K562 (cell line): ENCODE results near the gene LMOD1. TPM values are rescaled to one million over a fixed set of nuclear protein-coding genes. Genes with fewer than 3 reads are reported as not detected.

Experiments used
- ATAC-seq: fragments of 200-7000 bp; cut with Tn5 transposase; 3 replicates; pipeline ENCODE4 v1.9.1; 2020; ENCODE audit warnings: moderate library complexity
- BruUV-seq: library from RNA; stranded (reverse); fragments of 400-500 nt; replicated peaks from 2 replicates; lab custom pipeline; 2021; lab: Mats Ljungman, UMichigan
- CTCF ChIA-PET: fragments of 300-600 bp; formaldehyde crosslinking; extraction: SDS; loops from one replicate; lab custom pipeline; 2021; ENCODE audit warnings: low intra/inter-chr PET ratio; lab: Yijun Ruan, JAX
- POLR2A ChIA-PET: fragments of 300-600, 350-650 bp; sonication (Branson Sonifier 250); formaldehyde crosslinking; extraction: SDS; loops from one replicate; lab custom pipeline; 2021; ENCODE audit warnings: antibody characterized with exemption, inconsistent platforms; lab: Yijun Ruan, JAX
- DNase-seq, 4 experiments: peaks; one replicate each; pipeline versions ENCODE4 v3.0.0 to v3.0.0-alpha.2; 2011 to 2018; ENCODE audit warnings: low spot score in 3 of 4, mixed read lengths in 3 of 4; ENCODE audit errors: extremely low read depth in 1 of 4
- FAIRE-seq: peaks from 2 replicates; lab custom pipeline; 2011; peaks lifted over from hg19 to GRCh38; lab: Jason Lieb, UNC
- H2AFZ ChIP-seq: 2 replicates; pipeline ENCODE4 v1.6.0; 2011; ENCODE audit warnings: low read depth, low read length, control low read depth, inconsistent platforms
- H3K27ac ChIP-seq: fragments of 200-600 bp; 3 replicates; pipeline ENCODE4 v1.8.0; 2011; ENCODE audit warnings: low read depth, mild to moderate bottlenecking, control low read depth, inconsistent platforms, low read length, moderate library complexity, mixed read lengths; ENCODE audit errors: extremely low read depth
- H3K27me3 ChIP-seq, 2 experiments: fragments of 300-600 bp in 1 of 2; 2 replicates in 1 of 2; 3 replicates in 1 of 2; pipeline versions ENCODE4 v1.6.0 to v1.8.0; 2011; ENCODE audit warnings: inconsistent platforms in 2 of 2, low read length in 2 of 2, mild to moderate bottlenecking in 1 of 2, mixed read lengths in 1 of 2, moderate library complexity in 1 of 2; ENCODE audit not compliant: control insufficient read depth in 2 of 2, insufficient read depth in 2 of 2
- H3K36me3 ChIP-seq: fragments of 300-600 bp; 3 replicates; pipeline ENCODE4 v1.8.0; 2011; ENCODE audit warnings: mild to moderate bottlenecking, low read length, inconsistent platforms; ENCODE audit not compliant: control insufficient read depth, insufficient read depth
- H3K4me1 ChIP-seq, 2 experiments: fragments of 200-600 bp in 1 of 2; replicated peaks in 1 of 2; 2 replicates in 1 of 2; 3 replicates in 1 of 2; pipeline versions ENCODE4 v1.5.1 to v1.8.0; 2011; ENCODE audit warnings: inconsistent platforms in 2 of 2, low read length in 2 of 2, mild to moderate bottlenecking in 1 of 2, mixed read lengths in 1 of 2, moderate library complexity in 1 of 2; ENCODE audit not compliant: control insufficient read depth in 2 of 2, insufficient read depth in 2 of 2
- H3K4me2 ChIP-seq: 2 replicates; pipeline ENCODE4 v1.6.1; 2011; ENCODE audit warnings: low read length, control low read depth, inconsistent platforms, mixed read lengths; ENCODE audit not compliant: insufficient read depth
- H3K4me3 ChIP-seq: fragments of 200-600 bp; sonication (generic), shearing (Covaris generic); 2 replicates; pipeline ENCODE4 v1.5.1; 2016; ENCODE audit warnings: control low read depth, inconsistent platforms
- H3K79me2 ChIP-seq: fragments of 200-600 bp; 3 replicates; pipeline ENCODE4 v1.8.0; 2011; ENCODE audit warnings: low read length, inconsistent platforms; ENCODE audit not compliant: control insufficient read depth, insufficient read depth
- H3K9ac ChIP-seq, 2 experiments: 2 replicates each; pipeline versions ENCODE4 v1.6.0 to v1.6.1; 2011; ENCODE audit warnings: low read depth in 2 of 2, low read length in 2 of 2, control low read depth in 1 of 2, inconsistent platforms in 1 of 2, mild to moderate bottlenecking in 1 of 2, mixed read lengths in 1 of 2; ENCODE audit not compliant: insufficient read depth in 1 of 2
- H3K9me1 ChIP-seq: one replicate; pipeline ENCODE4 v1.6.0; 2011; ENCODE audit warnings: inconsistent platforms, mild to moderate bottlenecking, low read length, moderate library complexity; ENCODE audit not compliant: control insufficient read depth, insufficient read depth
- H3K9me3 ChIP-seq: replicated peaks from 2 replicates; pipeline ENCODE4 v1.5.1; 2011; ENCODE audit warnings: low read depth, low read length, inconsistent platforms; ENCODE audit not compliant: control insufficient read depth, insufficient read depth
- H4K20me1 ChIP-seq: replicated peaks from 2 replicates; pipeline ENCODE4 v1.6.1; 2011; ENCODE audit warnings: low read length, inconsistent platforms, mixed read lengths; ENCODE audit not compliant: control insufficient read depth, insufficient read depth
- ERF ChIP-seq: fragments of 450-650 bp; formaldehyde crosslinking; IDR thresholded peaks from 2 replicates; pipeline ENCODE4 v1.4.0; 2020; ENCODE audit warnings: mild to moderate bottlenecking, mixed read lengths
- HDGF ChIP-seq: fragments of 450-650 bp; IDR thresholded peaks from 2 replicates; pipeline ENCODE4 v1.6.1; 2016
- MYC ChIP-seq, 2 experiments: fragments of 250-450 bp in 1 of 2; sonication (Bioruptor Pico) in 1 of 2; IDR thresholded peaks; 2 replicates each; pipeline versions ENCODE4 v1.5.1 to v1.6.1; 2012 to 2021; ENCODE audit warnings: low read depth in 2 of 2, borderline replicate concordance in 1 of 2, improper control_type of control experiment in 1 of 2, low read length in 1 of 2, mild to moderate bottlenecking in 1 of 2, moderate library complexity in 1 of 2
- POLR3G ChIP-seq: IDR thresholded peaks from 2 replicates; pipeline ENCODE4 v1.6.1; 2011; ENCODE audit not compliant: insufficient read length, insufficient replicate concordance; ENCODE audit errors: extremely low read depth
- SAFB ChIP-seq: fragments of 200-400 bp; formaldehyde crosslinking; IDR thresholded peaks from 2 replicates; pipeline ENCODE4 v1.6.1; 2017; ENCODE audit warnings: low read depth, low read length, borderline replicate concordance
- SMARCB1 ChIP-seq: IDR thresholded peaks from 2 replicates; pipeline ENCODE4 v1.6.1; 2011; ENCODE audit warnings: improper control_type of control experiment, low read depth; ENCODE audit not compliant: insufficient read length
- STAT5B ChIP-seq: fragments of 250-450 bp; sonication (Bioruptor Pico); IDR thresholded peaks from 2 replicates; pipeline ENCODE4 v1.8.0; 2021; ENCODE audit warnings: mild to moderate bottlenecking, inconsistent platforms
- TEAD2 ChIP-seq: fragments of 450-650 bp; IDR thresholded peaks from 2 replicates; pipeline ENCODE4 v1.6.1; 2016; ENCODE audit warnings: missing genetic modification characterization, control low read depth, missing compliant biosample characterization
- ZNF133 ChIP-seq: fragments of 250-450 bp; sonication (Bioruptor Pico); IDR thresholded peaks from 2 replicates; pipeline ENCODE4 v1.4.0; 2020; ENCODE audit warnings: mild to moderate bottlenecking
- ZNF785 ChIP-seq: fragments of 250-450 bp; sonication (Bioruptor Pico); IDR thresholded peaks from 2 replicates; pipeline ENCODE4 v1.4.0; 2020; ENCODE audit warnings: mild to moderate bottlenecking
- WGBS: fragments of 100-300 bp; shearing (Covaris generic); methylation state at CpG from one replicate; pipeline ENCODE4 v1.1.6; 2016; ENCODE audit warnings: low coverage, mixed read lengths; ENCODE audit not compliant: insufficient coverage; ENCODE audit errors: missing lambda C conversion rate; 5-methylcytosine and 5-hydroxymethylcytosine counted together
- in situ Hi-C: fragments of 300-500 bp; cut with MboI; formaldehyde crosslinking; loops from 4 replicates; pipeline ENCODE4 v1.15.0; 2018; ENCODE audit warnings: inconsistent platforms, mixed read lengths
- intact Hi-C: fragments of 100-400 bp; cut with micrococcal nuclease; formaldehyde crosslinking; loops from 2 replicates; pipeline ENCODE4 v1.14.2; 2022
- polyA plus RNA-seq, 8 experiments: library from polyadenylated mRNA; depleted of rRNA in 4 of 8; stranded (reverse) in 5 of 8; unstranded in 3 of 8; fragments of >200 nt; fragmentation: Nextera tagmentation in 2 of 8; fragmentation: Illumina TruSeq in 1 of 8; extraction: Ambion mirVana in 2 of 8; extraction: Trizol in 1 of 8; gene quantifications; 2 replicates each; pipeline versions ENCODE4 v1.2.1 to v1.2.3, GENCODE V29; 2011 to 2014; ENCODE audit warnings: inconsistent platforms in 1 of 8, missing spikeins in 1 of 8
- total RNA-seq, 7 experiments: library from RNA; depleted of rRNA in 6 of 7; stranded (reverse); fragments of >200 nt in 6 of 7; fragmentation: Illumina TruSeq in 2 of 7; extraction: Trizol in 2 of 7; gene quantifications; 2 replicates each; pipeline versions ENCODE4 v1.2.1 to v1.2.3, GENCODE V29; 2011 to 2021; ENCODE audit warnings: low replicate concordance in 1 of 7
- TF ChIP-seq, protein P1 (sequence below): fragments of 450-650 bp; IDR thresholded peaks from 2 replicates; pipeline ENCODE4 v1.7.1; 2018; ENCODE audit warnings: mild to moderate bottlenecking, low read depth; ENCODE audit not compliant: partially characterized antibody
- TF ChIP-seq, protein P2 (sequence below): sonication (generic); formaldehyde crosslinking; IDR thresholded peaks from 2 replicates; pipeline ENCODE4 v1.8.0; 2023; ENCODE audit warnings: mild to moderate bottlenecking, missing genetic modification reagents
- TF ChIP-seq, protein P3 (sequence below): fragments of 450-650 bp; formaldehyde crosslinking; IDR thresholded peaks from 2 replicates; pipeline ENCODE4 v1.4.0; 2022; ENCODE audit warnings: missing genetic modification characterization

The LMOD1 gene
- total and polyA plus RNA-seq, 9 of the 15 experiments (the other 6 are each of a cell fraction or from before 2014, with no cell fraction given): 0.03 to 0.54 (median 0.38) TPM; not detected in 1

DNA sequence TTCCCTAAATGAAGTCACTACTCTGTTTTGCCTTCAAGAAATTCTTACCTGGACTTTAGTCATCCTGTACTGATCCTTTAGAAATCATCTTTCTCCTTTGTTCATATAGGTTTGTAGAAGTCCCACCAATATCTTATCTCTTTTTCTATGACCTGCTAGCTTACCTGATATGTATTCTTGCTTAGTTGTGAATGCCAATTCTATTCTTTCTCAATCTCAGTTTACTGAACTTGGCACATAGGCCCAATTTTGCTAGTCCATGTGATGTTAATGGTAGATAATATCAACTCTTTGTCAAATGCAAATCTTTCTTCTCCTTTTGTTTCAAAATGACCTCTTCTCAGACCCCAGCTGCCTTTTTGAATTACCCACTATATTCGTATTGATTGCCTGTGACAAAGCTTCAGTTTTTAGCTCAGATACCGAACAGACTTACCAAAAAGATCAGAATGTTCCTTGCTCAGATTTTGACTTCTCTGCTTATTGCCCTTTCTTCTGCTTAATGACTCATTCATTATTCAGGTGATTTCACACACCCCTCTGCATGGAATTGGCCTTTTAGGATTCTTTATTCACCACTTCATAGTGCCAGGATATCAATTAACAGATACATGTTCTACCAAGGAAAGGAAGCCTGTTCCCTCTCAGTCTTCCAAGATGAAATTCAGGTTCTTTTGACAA, 96.8 kb downstream of the LMOD1 start (continued):
- TF ChIP-seq ERF (no peak), MYC (IDR thresholded peaks at IDR 0.05; ENCODE audit: low read depth, low read length) (no peak), MYC (CRISPR knock-in tag; IDR thresholded peaks at IDR 0.05; ENCODE audit: borderline replicate concordance, low read depth) (no peak)
- TF ChIP-seq, protein P1, sequence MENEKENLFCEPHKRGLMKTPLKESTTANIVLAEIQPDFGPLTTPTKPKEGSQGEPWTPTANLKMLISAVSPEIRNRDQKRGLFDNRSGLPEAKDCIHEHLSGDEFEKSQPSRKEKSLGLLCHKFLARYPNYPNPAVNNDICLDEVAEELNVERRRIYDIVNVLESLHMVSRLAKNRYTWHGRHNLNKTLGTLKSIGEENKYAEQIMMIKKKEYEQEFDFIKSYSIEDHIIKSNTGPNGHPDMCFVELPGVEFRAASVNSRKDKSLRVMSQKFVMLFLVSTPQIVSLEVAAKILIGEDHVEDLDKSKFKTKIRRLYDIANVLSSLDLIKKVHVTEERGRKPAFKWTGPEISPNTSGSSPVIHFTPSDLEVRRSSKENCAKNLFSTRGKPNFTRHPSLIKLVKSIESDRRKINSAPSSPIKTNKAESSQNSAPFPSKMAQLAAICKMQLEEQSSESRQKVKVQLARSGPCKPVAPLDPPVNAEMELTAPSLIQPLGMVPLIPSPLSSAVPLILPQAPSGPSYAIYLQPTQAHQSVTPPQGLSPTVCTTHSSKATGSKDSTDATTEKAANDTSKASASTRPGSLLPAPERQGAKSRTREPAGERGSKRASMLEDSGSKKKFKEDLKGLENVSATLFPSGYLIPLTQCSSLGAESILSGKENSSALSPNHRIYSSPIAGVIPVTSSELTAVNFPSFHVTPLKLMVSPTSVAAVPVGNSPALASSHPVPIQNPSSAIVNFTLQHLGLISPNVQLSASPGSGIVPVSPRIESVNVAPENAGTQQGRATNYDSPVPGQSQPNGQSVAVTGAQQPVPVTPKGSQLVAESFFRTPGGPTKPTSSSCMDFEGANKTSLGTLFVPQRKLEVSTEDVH: no peak

DNA sequence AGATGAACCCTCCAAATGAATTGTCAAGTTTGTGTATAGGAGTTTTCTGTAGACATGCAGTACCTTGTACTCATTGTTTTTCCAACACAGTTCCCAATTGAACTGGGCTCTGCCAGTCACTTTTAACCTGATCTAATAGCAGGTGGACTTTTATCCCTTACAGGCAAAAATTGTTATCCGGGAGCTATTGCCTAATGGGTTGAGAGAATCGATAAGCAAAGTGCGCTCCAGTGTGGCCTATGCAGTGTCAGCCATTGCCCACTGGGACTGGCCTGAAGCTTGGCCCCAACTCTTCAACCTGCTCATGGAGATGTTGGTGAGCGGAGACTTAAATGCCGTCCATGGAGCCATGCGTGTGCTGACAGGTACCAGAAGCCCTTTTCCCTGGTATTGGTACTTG, 98.1 kb downstream of the LMOD1 start:
- H3K4me2 ChIP-seq: no peak overlapping the region
- H2AFZ ChIP-seq: no peak overlapping the region
- ChIA-PET CTCF (no interaction called here), POLR2A (interaction anchor here (0.6 to 1.7 kb wide), 7 partner anchors 9 to 388 kb away, joined by 3 to 10 read pairs (median 4); no protein-coding TSS in a partner anchor)
- H3K36me3 ChIP-seq: peaks cover 76% of the 10 kb centered on the region
- no peak overlapping the region for H3K27ac ChIP-seq
- H3K9ac ChIP-seq: no peak overlapping the region
- no peaks in the 10 kb centered on the region for H3K9me3 ChIP-seq
- 95% methylated on average over 6 of the region's 6 CpGs for WGBS
- peaks cover 8% of the 10 kb centered on the region for H4K20me1 ChIP-seq
- no peaks in the 10 kb centered on the region for H3K9me1 ChIP-seq
- FAIRE-seq (no peak), DNase-seq (no peak), ATAC-seq (no peak)
- in situ Hi-C loops: no loop called here
- peaks cover 49% of the 10 kb centered on the region for H3K79me2 ChIP-seq
- H3K4me3 ChIP-seq: no peak overlapping the region
- no TSS peak for BruUV-seq
- no peaks in the 10 kb centered on the region for H3K4me1 ChIP-seq
- no peaks in the 10 kb centered on the region for H3K27me3 ChIP-seq
- intact Hi-C loops: no loop called here
- TF ChIP-seq ZNF785 (CRISPR knock-in tag) (no peak), ZNF133 (CRISPR knock-in tag) (no peak), STAT5B (no peak), SAFB (no peak), SMARCB1 (no peak), HDGF (no peak), POLR3G (no peak), TEAD2 (tag) (no peak)
- TF ChIP-seq, protein P2, sequence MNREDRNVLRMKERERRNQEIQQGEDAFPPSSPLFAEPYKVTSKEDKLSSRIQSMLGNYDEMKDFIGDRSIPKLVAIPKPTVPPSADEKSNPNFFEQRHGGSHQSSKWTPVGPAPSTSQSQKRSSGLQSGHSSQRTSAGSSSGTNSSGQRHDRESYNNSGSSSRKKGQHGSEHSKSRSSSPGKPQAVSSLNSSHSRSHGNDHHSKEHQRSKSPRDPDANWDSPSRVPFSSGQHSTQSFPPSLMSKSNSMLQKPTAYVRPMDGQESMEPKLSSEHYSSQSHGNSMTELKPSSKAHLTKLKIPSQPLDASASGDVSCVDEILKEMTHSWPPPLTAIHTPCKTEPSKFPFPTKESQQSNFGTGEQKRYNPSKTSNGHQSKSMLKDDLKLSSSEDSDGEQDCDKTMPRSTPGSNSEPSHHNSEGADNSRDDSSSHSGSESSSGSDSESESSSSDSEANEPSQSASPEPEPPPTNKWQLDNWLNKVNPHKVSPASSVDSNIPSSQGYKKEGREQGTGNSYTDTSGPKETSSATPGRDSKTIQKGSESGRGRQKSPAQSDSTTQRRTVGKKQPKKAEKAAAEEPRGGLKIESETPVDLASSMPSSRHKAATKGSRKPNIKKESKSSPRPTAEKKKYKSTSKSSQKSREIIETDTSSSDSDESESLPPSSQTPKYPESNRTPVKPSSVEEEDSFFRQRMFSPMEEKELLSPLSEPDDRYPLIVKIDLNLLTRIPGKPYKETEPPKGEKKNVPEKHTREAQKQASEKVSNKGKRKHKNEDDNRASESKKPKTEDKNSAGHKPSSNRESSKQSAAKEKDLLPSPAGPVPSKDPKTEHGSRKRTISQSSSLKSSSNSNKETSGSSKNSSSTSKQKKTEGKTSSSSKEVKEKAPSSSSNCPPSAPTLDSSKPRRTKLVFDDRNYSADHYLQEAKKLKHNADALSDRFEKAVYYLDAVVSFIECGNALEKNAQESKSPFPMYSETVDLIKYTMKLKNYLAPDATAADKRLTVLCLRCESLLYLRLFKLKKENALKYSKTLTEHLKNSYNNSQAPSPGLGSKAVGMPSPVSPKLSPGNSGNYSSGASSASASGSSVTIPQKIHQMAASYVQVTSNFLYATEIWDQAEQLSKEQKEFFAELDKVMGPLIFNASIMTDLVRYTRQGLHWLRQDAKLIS (CRISPR knock-in tag): no peak
- TF ChIP-seq, protein P3, sequence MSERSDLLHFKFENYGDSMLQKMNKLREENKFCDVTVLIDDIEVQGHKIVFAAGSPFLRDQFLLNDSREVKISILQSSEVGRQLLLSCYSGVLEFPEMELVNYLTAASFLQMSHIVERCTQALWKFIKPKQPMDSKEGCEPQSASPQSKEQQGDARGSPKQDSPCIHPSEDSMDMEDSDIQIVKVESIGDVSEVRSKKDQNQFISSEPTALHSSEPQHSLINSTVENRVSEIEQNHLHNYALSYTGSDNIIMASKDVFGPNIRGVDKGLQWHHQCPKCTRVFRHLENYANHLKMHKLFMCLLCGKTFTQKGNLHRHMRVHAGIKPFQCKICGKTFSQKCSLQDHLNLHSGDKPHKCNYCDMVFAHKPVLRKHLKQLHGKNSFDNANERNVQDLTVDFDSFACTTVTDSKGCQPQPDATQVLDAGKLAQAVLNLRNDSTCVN (CRISPR knock-in tag): no peak
